Natural killer cell (primary cell): ENCODE data around the gene CAMSAP1. TPM values are rescaled to one million over a fixed set of nuclear protein-coding genes. Genes with fewer than 3 reads are reported as not detected.

ENCODE experiments used
- ATAC-seq, 3 donors: fragments of 150-1000 bp in 2 of 3; fragments of 200-7000 bp in 1 of 3; cut with Tn5 transposase; 1 replicate in 1 of 3; 2 replicates in 2 of 3; pipeline ENCODE4 v1.10.0; 2021; ENCODE audit warnings: mild to moderate bottlenecking in 2 of 3, moderate library complexity in 2 of 3
- DNase-seq, 2 donors: peaks; one replicate each; pipeline versions ENCODE4 v3.0.0 to v3.0.0-alpha.2; 2013 to 2021; ENCODE audit warnings: mixed read lengths in 1 of 2
- H3K27ac ChIP-seq: one replicate; pipeline ENCODE4 v1.5.1; 2013; ENCODE audit warnings: mild to moderate bottlenecking, low read length
- H3K27me3 ChIP-seq: one replicate; pipeline ENCODE4 v1.6.1; 2013; ENCODE audit warnings: low read length; ENCODE audit not compliant: control insufficient read depth, insufficient read depth
- H3K36me3 ChIP-seq: one replicate; pipeline ENCODE4 v1.6.1; 2013; ENCODE audit warnings: low read length; ENCODE audit not compliant: control insufficient read depth, insufficient read depth
- H3K4me1 ChIP-seq: one replicate; pipeline ENCODE4 v1.6.1; 2013; ENCODE audit warnings: low read length; ENCODE audit not compliant: control insufficient read depth, insufficient read depth
- H3K4me3 ChIP-seq: one replicate; pipeline ENCODE4 v1.5.1; 2013; ENCODE audit warnings: low read length
- H3K9me3 ChIP-seq: one replicate; pipeline ENCODE4 v1.6.1; 2013; ENCODE audit warnings: low read length; ENCODE audit not compliant: control insufficient read depth, insufficient read depth
- H3K27ac Mint-ChIP-seq, 2 donors: one replicate each; pipeline ENCODE4 v1.8.0; 2022; ENCODE audit warnings: mild to moderate bottlenecking in 2 of 2, mixed read lengths in 2 of 2, moderate library complexity in 1 of 2
- H3K27me3 Mint-ChIP-seq, 2 donors: one replicate each; pipeline ENCODE4 v1.8.0; 2022; ENCODE audit warnings: low read depth in 2 of 2, mixed read lengths in 2 of 2
- H3K36me3 Mint-ChIP-seq: one replicate; pipeline ENCODE4 v1.8.0; 2022; ENCODE audit warnings: mixed read lengths
- H3K4me1 Mint-ChIP-seq, 2 donors: one replicate each; pipeline ENCODE4 v1.8.0; 2022; ENCODE audit warnings: mixed read lengths in 2 of 2
- H3K4me3 Mint-ChIP-seq: one replicate; pipeline ENCODE4 v1.8.0; 2022; ENCODE audit warnings: mild to moderate bottlenecking, moderate library complexity, mixed read lengths
- H3K9me3 Mint-ChIP-seq, 2 donors: one replicate each; pipeline ENCODE4 v1.8.0; 2022; ENCODE audit warnings: mixed read lengths in 2 of 2
- WGBS: methylation state at CpG from one replicate; pipeline ENCODE4 v1.1.7; 2013; ENCODE audit warnings: missing lambda C conversion rate; ENCODE audit not compliant: insufficient coverage; 5-methylcytosine and 5-hydroxymethylcytosine counted together
- intact Hi-C: fragments of 100-400 bp; cut with micrococcal nuclease; formaldehyde crosslinking; loops from one replicate; pipeline ENCODE4 v1.14.2; 2022
- total RNA-seq, 4 donors: library from RNA; stranded (reverse); fragments of 120-200 nt in 1 of 4; gene quantifications; one replicate each; pipeline versions ENCODE4 v1.2.3 to v1.2.4, GENCODE V29; 2013 to 2022
- TF ChIP-seq, protein P1 (sequence below): fragments of 200-600 bp; IDR thresholded peaks from one replicate; pipeline ENCODE4 v1.8.0; 2022; ENCODE audit warnings: antibody characterized with exemption

CAMSAP1 gene
- total RNA-seq, 3 donors from 2014 or later (not counting 1 experiment from before 2014, with no cell fraction given) = 25.9 to 33.5 (median 28.1) TPM

DNA sequence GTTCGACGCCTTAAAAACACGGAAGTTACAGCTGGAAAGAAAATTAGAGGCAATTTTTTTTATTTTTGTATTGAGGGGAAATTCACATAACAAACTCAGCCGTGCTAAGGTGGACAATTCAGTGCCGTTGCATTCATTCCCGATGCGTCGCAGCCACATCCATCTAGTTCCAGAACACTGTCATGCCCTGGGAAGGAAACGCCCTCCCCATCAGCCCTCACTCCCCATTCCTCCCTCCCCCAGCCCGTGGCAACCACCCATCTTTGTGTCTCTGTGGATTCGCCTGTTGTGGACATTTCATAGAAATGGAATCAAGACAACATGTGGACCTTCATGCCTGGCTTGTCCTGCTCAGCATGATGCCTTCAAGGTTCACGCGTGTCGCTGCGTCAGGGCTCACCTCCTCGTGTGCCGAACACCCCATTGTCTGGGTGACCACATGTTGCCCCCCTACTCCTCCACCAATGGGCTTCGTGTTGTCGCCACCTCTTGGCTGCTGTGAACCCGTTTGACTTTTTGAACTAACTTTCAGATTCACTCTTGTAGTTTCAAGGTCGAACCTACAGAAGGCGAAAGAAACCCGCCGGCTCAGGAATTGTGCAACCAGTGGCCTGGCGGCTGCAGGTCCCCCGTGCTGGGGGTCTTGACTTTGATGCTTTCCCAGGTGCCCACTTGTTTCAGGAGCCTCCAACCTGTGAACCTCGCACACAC lies 17.4 kb upstream of the CAMSAP1 start:
- intact Hi-C loops = no loop called here
- no peaks in the 10 kb centered on the region for H3K36me3 ChIP-seq
- no peak for ATAC-seq

DNA sequence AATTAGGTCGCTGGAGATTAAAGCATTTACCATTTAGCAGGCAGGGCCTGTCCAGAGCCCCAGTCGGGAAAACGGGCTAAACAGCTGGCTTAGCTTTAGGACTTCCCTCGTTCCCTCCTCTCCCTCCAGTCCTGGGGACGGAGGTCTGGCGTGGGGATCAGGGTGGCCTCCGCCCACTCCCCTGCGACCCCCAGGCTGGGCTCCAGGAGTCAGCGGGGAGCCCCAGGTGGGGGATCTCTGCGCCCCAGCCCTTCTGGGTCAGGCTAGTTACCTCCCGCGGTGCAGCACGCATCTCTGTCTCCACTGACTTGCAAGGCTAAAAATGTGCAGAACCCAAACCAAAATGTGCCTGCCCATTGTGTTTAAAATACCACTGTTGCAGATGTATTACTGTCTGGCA lies 16.2 kb upstream of the CAMSAP1 start:
- 95% methylated on average over 13 of the region's 13 CpGs for WGBS
- Mint-ChIP-seq H3K4me3 (no peak overlapping the region), H3K36me3 (no peaks in the 10 kb centered on the region)

More for the DNA sequence above, 17.4 kb upstream of the CAMSAP1 start:
- Mint-ChIP-seq H3K27ac (no peak overlapping the region), H3K4me1 (peaks cover 4 to 9% of the 10 kb centered on the region in 2 donors), H3K9me3 (no peaks in the 10 kb centered on the region), H3K27me3 (no peaks in the 10 kb centered on the region), H3K36me3 (no peaks in the 10 kb centered on the region), H3K4me3 (no peak overlapping the region)
- H3K27me3 ChIP-seq = no peaks in the 10 kb centered on the region
- no peak overlapping the region for H3K27ac ChIP-seq
- H3K9me3 ChIP-seq = peaks cover under 1% of the 10 kb centered on the region
- peaks cover 20% of the 10 kb centered on the region for H3K4me1 ChIP-seq
- H3K4me3 ChIP-seq = no peak overlapping the region
- DNase-seq = peak in 1 of 2 donors; percentile 26
- TF ChIP-seq, protein P1, sequence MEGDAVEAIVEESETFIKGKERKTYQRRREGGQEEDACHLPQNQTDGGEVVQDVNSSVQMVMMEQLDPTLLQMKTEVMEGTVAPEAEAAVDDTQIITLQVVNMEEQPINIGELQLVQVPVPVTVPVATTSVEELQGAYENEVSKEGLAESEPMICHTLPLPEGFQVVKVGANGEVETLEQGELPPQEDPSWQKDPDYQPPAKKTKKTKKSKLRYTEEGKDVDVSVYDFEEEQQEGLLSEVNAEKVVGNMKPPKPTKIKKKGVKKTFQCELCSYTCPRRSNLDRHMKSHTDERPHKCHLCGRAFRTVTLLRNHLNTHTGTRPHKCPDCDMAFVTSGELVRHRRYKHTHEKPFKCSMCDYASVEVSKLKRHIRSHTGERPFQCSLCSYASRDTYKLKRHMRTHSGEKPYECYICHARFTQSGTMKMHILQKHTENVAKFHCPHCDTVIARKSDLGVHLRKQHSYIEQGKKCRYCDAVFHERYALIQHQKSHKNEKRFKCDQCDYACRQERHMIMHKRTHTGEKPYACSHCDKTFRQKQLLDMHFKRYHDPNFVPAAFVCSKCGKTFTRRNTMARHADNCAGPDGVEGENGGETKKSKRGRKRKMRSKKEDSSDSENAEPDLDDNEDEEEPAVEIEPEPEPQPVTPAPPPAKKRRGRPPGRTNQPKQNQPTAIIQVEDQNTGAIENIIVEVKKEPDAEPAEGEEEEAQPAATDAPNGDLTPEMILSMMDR = no peak
- WGBS = 86% methylated on average over 27 of the region's 27 CpGs

DNA sequence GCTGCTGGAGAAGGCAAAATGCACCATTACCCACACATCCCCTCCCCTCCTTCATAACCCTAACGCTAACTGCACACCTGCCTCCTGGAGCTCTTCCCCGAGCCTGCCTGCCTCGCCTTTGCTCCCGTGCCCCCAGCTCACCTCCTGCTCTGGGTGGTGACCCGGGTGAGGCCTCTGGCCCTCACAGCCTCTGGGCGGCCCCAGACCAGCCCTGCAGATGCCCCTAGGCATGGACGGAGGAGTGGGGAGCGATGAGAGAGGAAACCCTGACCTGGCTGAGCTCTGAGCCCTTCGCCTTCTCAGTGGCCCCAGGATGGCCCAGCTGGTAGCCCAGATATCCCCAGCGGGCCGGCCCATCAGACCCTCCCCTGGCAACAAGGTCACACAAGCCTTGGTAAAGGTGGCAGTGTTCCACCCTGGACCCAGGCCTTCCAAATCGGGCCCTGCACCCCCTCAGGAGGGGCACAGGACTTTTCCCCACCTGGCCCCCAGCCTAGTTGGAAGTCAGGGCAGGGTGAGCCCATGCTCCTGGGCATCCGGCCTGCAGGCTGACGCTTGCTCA lies 14.5 kb upstream of the CAMSAP1 start:
- no peaks in the 10 kb centered on the region for H3K4me1 Mint-ChIP-seq

More for the DNA sequence above, 16.2 kb upstream of the CAMSAP1 start:
- H3K4me1 ChIP-seq = peaks cover 20% of the 10 kb centered on the region
- Mint-ChIP-seq H3K27ac (no peak overlapping the region), H3K9me3 (peaks cover 4% of the 10 kb centered on the region in 2 donors), H3K4me1 (peaks cover 4 to 9% of the 10 kb centered on the region in 2 donors), H3K27me3 (no peaks in the 10 kb centered on the region)
- H3K27ac ChIP-seq = no peak overlapping the region
- DNase-seq = no peak
- no peaks in the 10 kb centered on the region for H3K27me3 ChIP-seq
- TF ChIP-seq, protein P1 = no peak
- intact Hi-C loops = no loop called here
- H3K9me3 ChIP-seq = peaks cover 13% of the 10 kb centered on the region
- ATAC-seq = no peak
- no peaks in the 10 kb centered on the region for H3K36me3 ChIP-seq
- no peak overlapping the region for H3K4me3 ChIP-seq

More for the DNA sequence above, 14.5 kb upstream of the CAMSAP1 start:
- H3K27me3 Mint-ChIP-seq = no peaks in the 10 kb centered on the region
- Histone ChIP-seq H3K36me3 (no peaks in the 10 kb centered on the region), H3K27me3 (no peaks in the 10 kb centered on the region), H3K4me3 (no peak overlapping the region), H3K9me3 (peaks cover 28% of the 10 kb centered on the region), H3K4me1 (peaks cover 12% of the 10 kb centered on the region), H3K27ac (no peak overlapping the region)
- TF ChIP-seq, protein P1 = no peak
- peaks cover 5% of the 10 kb centered on the region for H3K36me3 Mint-ChIP-seq
- WGBS = 96% methylated on average over 14 of the region's 14 CpGs
- intact Hi-C loops = no loop called here
- no peak for ATAC-seq
- H3K27ac Mint-ChIP-seq = no peak overlapping the region
- no peak for DNase-seq
- peaks cover 4% of the 10 kb centered on the region in 2 donors for H3K9me3 Mint-ChIP-seq
- no peak overlapping the region for H3K4me3 Mint-ChIP-seq
